ENCODE results near the gene HPS5.

DNA sequence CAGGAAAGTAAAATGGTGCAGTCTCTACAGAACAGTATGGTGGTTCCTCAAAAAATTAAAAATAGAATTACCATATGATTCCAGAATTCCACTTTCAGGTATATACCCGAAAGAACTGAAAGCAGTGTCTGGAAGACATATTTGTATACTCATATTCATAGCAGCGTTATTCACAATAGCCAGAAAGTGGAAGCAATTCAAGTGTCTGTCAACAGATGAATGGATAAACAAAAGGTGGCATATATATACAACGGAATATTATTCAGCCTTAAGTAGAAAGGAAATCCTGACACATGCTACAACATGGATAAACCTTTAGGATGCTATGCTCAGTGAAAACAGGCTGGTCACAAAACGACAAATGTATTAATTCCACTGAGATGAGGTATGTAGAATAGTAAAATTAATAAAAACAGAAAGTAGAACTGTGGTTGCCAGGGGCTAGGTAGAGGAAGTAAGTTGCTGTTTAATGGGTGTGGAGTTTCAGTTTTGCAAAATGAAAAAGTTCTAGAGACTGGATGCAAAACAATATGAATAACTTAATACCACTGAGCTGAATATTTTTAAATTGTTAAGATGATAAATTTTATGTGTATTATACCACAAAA lies 41.4 kb downstream of the HPS5 start:
- TF ChIP-seq, protein P1, sequence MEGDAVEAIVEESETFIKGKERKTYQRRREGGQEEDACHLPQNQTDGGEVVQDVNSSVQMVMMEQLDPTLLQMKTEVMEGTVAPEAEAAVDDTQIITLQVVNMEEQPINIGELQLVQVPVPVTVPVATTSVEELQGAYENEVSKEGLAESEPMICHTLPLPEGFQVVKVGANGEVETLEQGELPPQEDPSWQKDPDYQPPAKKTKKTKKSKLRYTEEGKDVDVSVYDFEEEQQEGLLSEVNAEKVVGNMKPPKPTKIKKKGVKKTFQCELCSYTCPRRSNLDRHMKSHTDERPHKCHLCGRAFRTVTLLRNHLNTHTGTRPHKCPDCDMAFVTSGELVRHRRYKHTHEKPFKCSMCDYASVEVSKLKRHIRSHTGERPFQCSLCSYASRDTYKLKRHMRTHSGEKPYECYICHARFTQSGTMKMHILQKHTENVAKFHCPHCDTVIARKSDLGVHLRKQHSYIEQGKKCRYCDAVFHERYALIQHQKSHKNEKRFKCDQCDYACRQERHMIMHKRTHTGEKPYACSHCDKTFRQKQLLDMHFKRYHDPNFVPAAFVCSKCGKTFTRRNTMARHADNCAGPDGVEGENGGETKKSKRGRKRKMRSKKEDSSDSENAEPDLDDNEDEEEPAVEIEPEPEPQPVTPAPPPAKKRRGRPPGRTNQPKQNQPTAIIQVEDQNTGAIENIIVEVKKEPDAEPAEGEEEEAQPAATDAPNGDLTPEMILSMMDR (IDR thresholded peaks at IDR 0.05), result no peak
- TF ChIP-seq POLR2AphosphoS5 (IDR thresholded peaks at IDR 0.05), result no peak
